PC-3 (cell line): ENCODE data around the gene NTN3. TPM values are rescaled to one million over a fixed set of nuclear protein-coding genes. Genes with fewer than 3 reads are reported as not detected.
A peak's percentile ranks its signal among the peaks of the same experiment; 100 is the strongest.

Source experiments
- ATAC-seq: fragments of 200-7000 bp; cut with Tn5 transposase; 2 replicates; pipeline ENCODE4 v1.9.1; 2020; ENCODE audit warnings: mild to moderate bottlenecking, moderate library complexity
- BruUV-seq: library from RNA; stranded (reverse); fragments of 400-500 nt; replicated peaks from 2 replicates; lab custom pipeline; 2021; lab: Mats Ljungman, UMichigan
- CTCF ChIA-PET: fragments of 300-600 bp; sonication (Branson Sonifier 250); formaldehyde crosslinking; loops from one replicate; lab custom pipeline; 2022; ENCODE audit warnings: antibody characterized with exemption; lab: Charles Lee
- POLR2A ChIA-PET: fragments of 300-600 bp; sonication (Branson Sonifier 250); formaldehyde crosslinking; loops from one replicate; lab custom pipeline; 2022; ENCODE audit warnings: antibody characterized with exemption; ENCODE audit not compliant: unreplicated experiment; lab: Charles Lee
- DNase-seq: peaks from one replicate; pipeline ENCODE4 v3.0.0-alpha.2; 2015
- H2AFZ ChIP-seq: fragments of 300-600 bp; sonication (generic); 2 replicates; pipeline ENCODE4 v1.6.0; 2016; ENCODE audit warnings: antibody characterized with exemption, low read length
- H3F3A ChIP-seq: fragments of 300-600 bp; sonication (generic); one replicate; pipeline ENCODE4 v1.6.0; 2017; ENCODE audit warnings: antibody characterized with exemption, low read length, control low read depth, mild to moderate bottlenecking; ENCODE audit not compliant: unreplicated experiment
- H3K27ac ChIP-seq: fragments of 300-600 bp; sonication (generic); 2 replicates; pipeline ENCODE4 v1.5.1; 2016; ENCODE audit warnings: mild to moderate bottlenecking, low read length
- H3K27me3 ChIP-seq: fragments of 300-600 bp; sonication (generic); 2 replicates; pipeline ENCODE4 v1.6.1; 2016; ENCODE audit warnings: low read length, mixed read lengths
- H3K36me3 ChIP-seq: fragments of 300-600 bp; sonication (generic); 2 replicates; pipeline ENCODE4 v1.6.1; 2016; ENCODE audit warnings: low read depth, mixed run types, low read length, mixed read lengths
- H3K4me1 ChIP-seq: fragments of 300-600 bp; sonication (generic); 2 replicates; pipeline ENCODE4 v1.5.1; 2016; ENCODE audit warnings: low read length; ENCODE audit not compliant: insufficient read depth
- H3K4me2 ChIP-seq: fragments of 300-600 bp; sonication (generic); 2 replicates; pipeline ENCODE4 v1.6.0; 2016; ENCODE audit warnings: low read length
- H3K4me3 ChIP-seq: fragments of 300-600 bp; sonication (generic); 2 replicates; pipeline ENCODE4 v1.5.1; 2016; ENCODE audit warnings: mild to moderate bottlenecking, low read length, mixed read lengths
- H3K79me2 ChIP-seq: fragments of 300-600 bp; sonication (generic); 2 replicates; pipeline ENCODE4 v1.6.1; 2017; ENCODE audit warnings: low read length, mixed read lengths
- H3K9ac ChIP-seq: fragments of 300-600 bp; sonication (generic); 2 replicates; pipeline ENCODE4 v1.6.0; 2016; ENCODE audit warnings: mild to moderate bottlenecking, low read length
- H3K9me2 ChIP-seq: fragments of 300-600 bp; sonication (generic); replicated peaks from 2 replicates; pipeline ENCODE4 v1.6.1; 2016; ENCODE audit warnings: mixed run types, low read length, mixed read lengths
- H3K9me3 ChIP-seq: fragments of 300-600 bp; sonication (generic); 2 replicates; pipeline ENCODE4 v1.6.1; 2016; ENCODE audit warnings: low read length, mixed read lengths
- H4K20me1 ChIP-seq: fragments of 300-600 bp; sonication (generic); 2 replicates; pipeline ENCODE4 v1.6.1; 2016; ENCODE audit warnings: low read length, mixed read lengths
- EZH2 ChIP-seq: fragments of 300-600 bp; sonication (generic); IDR thresholded peaks from one replicate; pipeline ENCODE4 v1.6.1; 2017; ENCODE audit warnings: antibody characterized with exemption, mild to moderate bottlenecking, low read length; ENCODE audit not compliant: unreplicated experiment
- EZH2phosphoT487 ChIP-seq: fragments of 300-600 bp; sonication (generic); IDR thresholded peaks from 2 replicates; pipeline ENCODE4 v1.6.1; 2018; ENCODE audit warnings: mild to moderate bottlenecking, antibody characterized with exemption, low read length, borderline replicate concordance
- intact Hi-C: fragments of 100-400 bp; cut with micrococcal nuclease; formaldehyde crosslinking; loops from 2 replicates; pipeline ENCODE4 v1.9.0; 2023
- total RNA-seq: library from RNA; depleted of rRNA; stranded (reverse); fragments of >200 nt; gene quantifications from 2 replicates; pipeline ENCODE4 v1.2.3, GENCODE V29; 2014
- TF ChIP-seq, protein P1 (sequence below): fragments of 300-600 bp; sonication (generic); conservative IDR thresholded peaks from 2 replicates; pipeline ENCODE4 v1.5.1; 2017; ENCODE audit warnings: antibody characterized with exemption, low read depth, mild to moderate bottlenecking, low read length

The NTN3 gene
- total RNA-seq, 1 experiment from 2014 or later = not detected

DNA sequence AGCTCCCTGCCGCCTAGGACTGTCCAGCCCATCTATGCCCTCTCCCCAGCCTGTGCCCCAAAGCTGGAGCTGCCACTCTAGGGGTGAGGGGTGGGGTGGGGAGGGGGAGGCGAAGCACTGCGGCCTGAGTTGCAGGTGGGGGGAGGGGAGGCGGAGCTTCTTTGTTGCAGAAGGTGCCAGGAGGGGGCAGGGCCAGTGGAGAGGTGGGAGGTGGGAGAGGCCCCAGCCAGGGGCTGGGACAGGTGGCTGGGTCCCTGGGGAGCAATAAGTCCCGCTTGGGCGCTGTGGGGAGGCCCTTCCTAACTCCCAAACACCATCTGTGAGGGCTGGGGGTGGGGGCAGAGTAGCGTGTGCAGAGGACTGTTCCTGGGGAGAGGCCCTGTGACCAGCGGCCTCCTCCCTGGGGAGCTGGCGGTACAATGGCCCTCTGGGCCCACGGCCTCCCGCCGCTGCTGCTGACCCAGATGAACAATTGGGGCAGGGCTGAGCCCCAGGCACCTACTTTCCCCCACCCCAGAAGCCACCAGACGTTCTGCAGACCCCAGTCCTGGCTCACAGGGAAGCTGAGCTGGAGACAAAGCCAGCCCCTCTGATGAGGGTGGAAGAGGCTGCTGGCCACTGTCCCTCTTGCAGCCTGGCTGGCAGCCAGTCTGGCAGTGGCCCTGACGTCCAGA is 2.2 kb upstream of the NTN3 start:
- CTCF ChIA-PET = interaction anchor here (0.7 kb wide), 1 partner anchor 9 kb away, joined by 3 read pairs; the partner anchor contains the start of gene TEDC2
- H3K4me1 ChIP-seq = peaks cover 9% of the 10 kb centered on the region; the same call in 1 of the 2 replicates

DNA sequence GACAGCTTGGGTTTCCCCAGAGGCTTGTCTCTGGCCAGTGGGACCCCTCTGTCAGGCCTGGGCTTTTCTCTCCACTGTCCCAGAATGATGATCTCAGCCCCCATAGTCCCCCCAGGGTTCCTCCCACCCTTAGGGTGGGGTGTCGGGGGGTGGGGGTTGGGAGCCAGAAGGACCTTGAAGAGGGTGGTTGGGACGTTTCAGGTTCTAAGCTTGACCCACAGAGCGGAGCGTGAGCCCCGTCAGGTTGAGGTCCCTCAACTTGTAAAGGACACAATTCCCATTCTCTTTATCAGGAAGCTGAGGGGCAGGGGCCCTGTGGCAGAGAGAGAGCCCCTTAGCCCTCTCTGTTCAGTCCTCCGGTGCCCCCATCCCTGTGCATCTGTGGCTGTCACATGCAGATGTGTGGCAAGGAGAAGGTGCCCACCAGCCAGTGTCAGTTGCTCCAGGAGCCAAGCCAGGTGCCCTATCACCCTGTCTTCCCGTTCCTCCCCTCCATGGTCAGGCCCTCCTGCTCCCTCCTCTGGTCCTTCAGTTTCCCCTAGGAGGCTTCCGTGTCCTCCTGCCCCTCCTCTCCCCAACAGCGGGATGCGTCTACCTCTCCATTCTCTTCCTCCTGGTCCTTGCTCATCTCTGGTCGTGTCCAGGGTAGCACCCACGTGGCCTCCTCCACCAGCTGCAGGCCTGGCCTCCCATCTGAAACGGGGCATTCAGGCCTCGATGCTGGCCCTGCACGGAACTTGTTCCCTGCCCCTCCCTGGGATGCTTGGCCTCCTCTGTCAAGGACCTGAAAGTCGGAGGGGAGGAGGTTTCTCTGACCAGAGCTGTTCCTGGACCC is 1.5 kb upstream of the NTN3 start:
- no peaks in the 10 kb centered on the region for H3K79me2 ChIP-seq
- no peaks in the 10 kb centered on the region for H4K20me1 ChIP-seq
- no peaks in the 10 kb centered on the region for H3K9me2 ChIP-seq
- TF ChIP-seq, protein P1, sequence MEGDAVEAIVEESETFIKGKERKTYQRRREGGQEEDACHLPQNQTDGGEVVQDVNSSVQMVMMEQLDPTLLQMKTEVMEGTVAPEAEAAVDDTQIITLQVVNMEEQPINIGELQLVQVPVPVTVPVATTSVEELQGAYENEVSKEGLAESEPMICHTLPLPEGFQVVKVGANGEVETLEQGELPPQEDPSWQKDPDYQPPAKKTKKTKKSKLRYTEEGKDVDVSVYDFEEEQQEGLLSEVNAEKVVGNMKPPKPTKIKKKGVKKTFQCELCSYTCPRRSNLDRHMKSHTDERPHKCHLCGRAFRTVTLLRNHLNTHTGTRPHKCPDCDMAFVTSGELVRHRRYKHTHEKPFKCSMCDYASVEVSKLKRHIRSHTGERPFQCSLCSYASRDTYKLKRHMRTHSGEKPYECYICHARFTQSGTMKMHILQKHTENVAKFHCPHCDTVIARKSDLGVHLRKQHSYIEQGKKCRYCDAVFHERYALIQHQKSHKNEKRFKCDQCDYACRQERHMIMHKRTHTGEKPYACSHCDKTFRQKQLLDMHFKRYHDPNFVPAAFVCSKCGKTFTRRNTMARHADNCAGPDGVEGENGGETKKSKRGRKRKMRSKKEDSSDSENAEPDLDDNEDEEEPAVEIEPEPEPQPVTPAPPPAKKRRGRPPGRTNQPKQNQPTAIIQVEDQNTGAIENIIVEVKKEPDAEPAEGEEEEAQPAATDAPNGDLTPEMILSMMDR = no peak
- TF ChIP-seq EZH2phosphoT487 (no peak), EZH2 (no peak)
- POLR2A ChIA-PET = no interaction called here
- H3K4me1 ChIP-seq = peaks cover 9% of the 10 kb centered on the region; the same call in 1 of the 2 replicates
- no peak overlapping the region for H3K27ac ChIP-seq
- H3K4me3 ChIP-seq = no peak overlapping the region
- intact Hi-C loops = no loop called here
- no peak overlapping the region for H3K9ac ChIP-seq
- no peak overlapping the region for H2AFZ ChIP-seq
- CTCF ChIA-PET = no interaction called here
- BruUV-seq = no TSS peak
- H3F3A ChIP-seq = no peaks in the 10 kb centered on the region
- DNase-seq (no peak), ATAC-seq (no peak)
- no peaks in the 10 kb centered on the region for H3K9me3 ChIP-seq
- no peaks in the 10 kb centered on the region for H3K36me3 ChIP-seq
- no peaks in the 10 kb centered on the region for H3K27me3 ChIP-seq
- no peak overlapping the region for H3K4me2 ChIP-seq

More for the DNA sequence above, 2.2 kb upstream of the NTN3 start:
- intact Hi-C loops = no loop called here
- H2AFZ ChIP-seq = peak overlapping the region; percentile 72; the same call in 1 of the 2 replicates
- no peaks in the 10 kb centered on the region for H3K9me2 ChIP-seq
- peak overlapping the region; percentile 64; the same call in 1 of the 2 replicates for H3K4me3 ChIP-seq
- no peaks in the 10 kb centered on the region for H3K27me3 ChIP-seq
- no peak overlapping the region for H3K9ac ChIP-seq
- BruUV-seq = no TSS peak
- ATAC-seq (no peak; the same call in 1 of the 2 replicates), DNase-seq (no peak)
- no peaks in the 10 kb centered on the region for H3K36me3 ChIP-seq
- H3K9me3 ChIP-seq = no peaks in the 10 kb centered on the region
- no peaks in the 10 kb centered on the region for H3K79me2 ChIP-seq
- peak overlapping the region; percentile 91 for H3K4me2 ChIP-seq
- POLR2A ChIA-PET = no interaction called here
- H3F3A ChIP-seq = no peaks in the 10 kb centered on the region
- H3K27ac ChIP-seq = no peak overlapping the region
- TF ChIP-seq EZH2 (no peak), EZH2phosphoT487 (no peak)
- TF ChIP-seq, protein P1 = no peak
- no peaks in the 10 kb centered on the region for H4K20me1 ChIP-seq

DNA sequence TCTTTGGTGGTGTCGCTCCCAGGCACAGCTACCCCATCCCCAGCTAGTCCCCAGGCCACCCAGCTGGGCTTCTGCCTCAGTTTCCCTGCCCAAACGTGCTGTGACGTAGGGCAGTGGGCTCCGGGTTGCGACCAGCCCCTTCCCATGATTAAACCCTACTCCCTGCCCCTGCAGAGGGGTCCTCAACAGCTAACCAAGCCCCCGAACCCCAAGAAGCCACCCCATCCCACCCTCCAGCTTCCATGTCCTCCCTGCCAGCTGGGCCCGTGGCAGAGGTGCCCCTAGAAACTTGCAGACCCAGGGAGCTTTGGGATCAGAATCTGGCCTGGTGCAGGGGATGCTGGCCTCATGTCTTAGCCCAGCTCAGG is 879 bp upstream of the NTN3 start:
- no peaks in the 10 kb centered on the region for H3K36me3 ChIP-seq
- ChIA-PET CTCF (no interaction called here), POLR2A (no interaction called here)
- no peak overlapping the region for H3K4me3 ChIP-seq
- no peak overlapping the region for H3K9ac ChIP-seq
- BruUV-seq = no TSS peak
- H3K79me2 ChIP-seq = no peaks in the 10 kb centered on the region
- no peaks in the 10 kb centered on the region for H3K9me3 ChIP-seq
- H3K4me2 ChIP-seq = no peak overlapping the region
- H3K4me1 ChIP-seq = peaks cover 9% of the 10 kb centered on the region; the same call in 1 of the 2 replicates
- no peaks in the 10 kb centered on the region for H3K9me2 ChIP-seq
- no peaks in the 10 kb centered on the region for H3F3A ChIP-seq
- H3K27me3 ChIP-seq = no peaks in the 10 kb centered on the region
- intact Hi-C loops = no loop called here
- no peak overlapping the region for H2AFZ ChIP-seq
- no peaks in the 10 kb centered on the region for H4K20me1 ChIP-seq
- TF ChIP-seq EZH2 (no peak), EZH2phosphoT487 (no peak)
- TF ChIP-seq, protein P1 = no peak
- DNase-seq = no peak
- no peak for ATAC-seq
- H3K27ac ChIP-seq = no peak overlapping the region
